ENCODE measurements around the gene UNC119B.

Gene UNC119B

DNA sequence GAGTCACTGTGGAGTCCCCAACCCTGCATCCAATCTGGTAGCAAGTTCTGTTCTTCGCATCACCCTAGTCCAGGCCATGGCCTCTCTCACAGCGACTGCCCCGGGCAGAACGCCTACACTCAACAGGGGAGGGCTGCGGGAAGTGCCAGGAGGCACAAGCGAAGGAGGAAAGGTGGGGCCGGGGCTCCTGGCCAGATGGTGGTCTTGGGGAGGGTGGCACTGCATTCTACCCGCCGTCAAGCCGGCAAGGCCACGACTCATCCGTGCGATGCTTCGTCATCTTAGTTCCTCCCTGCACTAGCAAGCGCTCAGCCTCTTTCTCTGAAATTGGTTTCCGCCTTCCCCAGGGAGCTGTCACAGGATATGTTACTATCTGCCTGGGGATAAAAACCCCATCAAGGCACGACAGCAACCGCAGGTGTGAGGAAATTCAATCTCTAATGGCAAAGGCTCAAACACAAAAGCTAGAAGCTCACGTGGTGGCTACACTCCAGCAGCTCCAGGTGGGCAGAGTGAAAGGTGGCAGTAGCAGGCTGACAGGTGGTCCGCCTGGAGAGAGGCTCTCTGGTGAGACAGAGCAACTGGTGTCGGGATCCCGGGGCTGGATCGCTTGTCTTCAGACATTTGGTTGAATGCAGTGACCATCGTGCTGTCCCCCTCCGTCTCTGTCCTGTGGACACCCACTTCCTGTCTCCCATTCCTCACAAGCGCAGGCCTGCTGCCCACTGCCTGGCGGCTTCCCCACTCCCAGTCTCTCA, 49.5 kb downstream of the UNC119B start:
- TF ChIP-seq, protein P1, sequence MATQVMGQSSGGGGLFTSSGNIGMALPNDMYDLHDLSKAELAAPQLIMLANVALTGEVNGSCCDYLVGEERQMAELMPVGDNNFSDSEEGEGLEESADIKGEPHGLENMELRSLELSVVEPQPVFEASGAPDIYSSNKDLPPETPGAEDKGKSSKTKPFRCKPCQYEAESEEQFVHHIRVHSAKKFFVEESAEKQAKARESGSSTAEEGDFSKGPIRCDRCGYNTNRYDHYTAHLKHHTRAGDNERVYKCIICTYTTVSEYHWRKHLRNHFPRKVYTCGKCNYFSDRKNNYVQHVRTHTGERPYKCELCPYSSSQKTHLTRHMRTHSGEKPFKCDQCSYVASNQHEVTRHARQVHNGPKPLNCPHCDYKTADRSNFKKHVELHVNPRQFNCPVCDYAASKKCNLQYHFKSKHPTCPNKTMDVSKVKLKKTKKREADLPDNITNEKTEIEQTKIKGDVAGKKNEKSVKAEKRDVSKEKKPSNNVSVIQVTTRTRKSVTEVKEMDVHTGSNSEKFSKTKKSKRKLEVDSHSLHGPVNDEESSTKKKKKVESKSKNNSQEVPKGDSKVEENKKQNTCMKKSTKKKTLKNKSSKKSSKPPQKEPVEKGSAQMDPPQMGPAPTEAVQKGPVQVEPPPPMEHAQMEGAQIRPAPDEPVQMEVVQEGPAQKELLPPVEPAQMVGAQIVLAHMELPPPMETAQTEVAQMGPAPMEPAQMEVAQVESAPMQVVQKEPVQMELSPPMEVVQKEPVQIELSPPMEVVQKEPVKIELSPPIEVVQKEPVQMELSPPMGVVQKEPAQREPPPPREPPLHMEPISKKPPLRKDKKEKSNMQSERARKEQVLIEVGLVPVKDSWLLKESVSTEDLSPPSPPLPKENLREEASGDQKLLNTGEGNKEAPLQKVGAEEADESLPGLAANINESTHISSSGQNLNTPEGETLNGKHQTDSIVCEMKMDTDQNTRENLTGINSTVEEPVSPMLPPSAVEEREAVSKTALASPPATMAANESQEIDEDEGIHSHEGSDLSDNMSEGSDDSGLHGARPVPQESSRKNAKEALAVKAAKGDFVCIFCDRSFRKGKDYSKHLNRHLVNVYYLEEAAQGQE (IDR thresholded peaks at IDR 0.05; ENCODE audit: insufficient replicate concordance, low read depth): no peak
- TF ChIP-seq GABPA (IDR thresholded peaks at IDR 0.05; ENCODE audit: low read depth): no peak
- TF ChIP-seq, protein P2, sequence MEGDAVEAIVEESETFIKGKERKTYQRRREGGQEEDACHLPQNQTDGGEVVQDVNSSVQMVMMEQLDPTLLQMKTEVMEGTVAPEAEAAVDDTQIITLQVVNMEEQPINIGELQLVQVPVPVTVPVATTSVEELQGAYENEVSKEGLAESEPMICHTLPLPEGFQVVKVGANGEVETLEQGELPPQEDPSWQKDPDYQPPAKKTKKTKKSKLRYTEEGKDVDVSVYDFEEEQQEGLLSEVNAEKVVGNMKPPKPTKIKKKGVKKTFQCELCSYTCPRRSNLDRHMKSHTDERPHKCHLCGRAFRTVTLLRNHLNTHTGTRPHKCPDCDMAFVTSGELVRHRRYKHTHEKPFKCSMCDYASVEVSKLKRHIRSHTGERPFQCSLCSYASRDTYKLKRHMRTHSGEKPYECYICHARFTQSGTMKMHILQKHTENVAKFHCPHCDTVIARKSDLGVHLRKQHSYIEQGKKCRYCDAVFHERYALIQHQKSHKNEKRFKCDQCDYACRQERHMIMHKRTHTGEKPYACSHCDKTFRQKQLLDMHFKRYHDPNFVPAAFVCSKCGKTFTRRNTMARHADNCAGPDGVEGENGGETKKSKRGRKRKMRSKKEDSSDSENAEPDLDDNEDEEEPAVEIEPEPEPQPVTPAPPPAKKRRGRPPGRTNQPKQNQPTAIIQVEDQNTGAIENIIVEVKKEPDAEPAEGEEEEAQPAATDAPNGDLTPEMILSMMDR (IDR thresholded peaks at IDR 0.05; ENCODE audit: insufficient read depth, low read length): no peak
- TF ChIP-seq SPI1 (IDR thresholded peaks at IDR 0.05; ENCODE audit: borderline replicate concordance, low read depth): no peak
- TF ChIP-seq POLR2AphosphoS5 (IDR thresholded peaks at IDR 0.05; ENCODE audit: low read depth): no peak
- no peak overlapping the region for H3K4me3 ChIP-seq (replicated peaks; ENCODE audit: insufficient read depth, low read length)
- no peaks in the 10 kb centered on the region for H3K27me3 ChIP-seq (ENCODE audit: insufficient read depth, poor library complexity, severe bottlenecking)
- DNase-seq (ENCODE audit: low read depth in 1 of 2, low spot score in 1 of 2): no peak
- H3K27ac ChIP-seq (replicated peaks): no peak overlapping the region

DNA sequence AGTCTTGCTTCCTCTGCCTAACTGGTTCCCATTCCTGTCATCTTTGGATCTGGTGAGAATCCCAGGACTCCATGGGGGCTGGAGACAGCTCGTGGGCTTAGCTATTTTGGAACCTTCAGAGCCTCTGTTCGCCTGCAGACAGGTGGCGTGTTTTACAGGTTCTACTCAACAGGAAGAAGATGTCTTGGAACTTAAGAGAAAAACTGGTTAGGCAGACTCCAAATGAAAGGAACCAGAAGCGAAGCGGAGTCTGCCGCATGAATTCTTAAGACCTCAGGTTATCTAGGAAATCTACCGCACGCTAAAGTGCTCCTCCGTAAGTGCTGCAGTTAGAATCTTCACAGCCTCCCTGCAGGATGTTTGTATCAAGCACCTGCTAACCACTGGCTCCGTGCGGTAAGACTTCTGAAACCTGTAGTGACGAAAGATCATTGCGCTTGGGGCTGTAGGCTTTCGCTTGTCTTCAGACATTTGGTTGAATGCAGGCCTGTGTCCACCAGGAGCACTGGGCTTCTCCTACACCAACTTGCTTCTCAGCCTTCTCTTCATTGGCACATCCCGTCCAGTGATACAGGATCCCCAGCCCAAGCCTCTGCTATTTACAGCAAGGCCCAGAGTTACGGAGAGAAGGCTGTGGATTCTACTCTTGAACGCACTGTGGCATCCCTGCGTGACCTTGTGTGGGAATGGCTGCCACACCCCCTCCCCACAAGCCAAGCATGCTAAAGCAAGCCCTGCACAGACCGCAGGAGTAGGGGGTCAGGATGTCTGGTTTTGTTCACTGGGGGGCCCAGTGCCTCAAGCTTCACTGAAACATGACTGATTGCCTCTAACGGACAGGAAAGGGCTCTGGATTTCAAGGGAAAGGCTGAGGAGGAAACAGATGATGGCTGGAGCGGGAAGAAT, 50.3 kb downstream of the UNC119B start:
- Histone ChIP-seq H3K27ac (replicated peaks) (no peak overlapping the region), H3K27me3 (ENCODE audit: insufficient read depth, poor library complexity, severe bottlenecking) (no peaks in the 10 kb centered on the region), H3K4me3 (replicated peaks; ENCODE audit: insufficient read depth, low read length) (no peak overlapping the region)
- no peak for DNase-seq (ENCODE audit: low read depth in 1 of 2, low spot score in 1 of 2)
- TF ChIP-seq, protein P2 (IDR thresholded peaks at IDR 0.05; ENCODE audit: insufficient read depth, low read length): no peak
- TF ChIP-seq POLR2AphosphoS5 (IDR thresholded peaks at IDR 0.05; ENCODE audit: low read depth) (no peak), GABPA (IDR thresholded peaks at IDR 0.05; ENCODE audit: low read depth) (no peak), SPI1 (IDR thresholded peaks at IDR 0.05; ENCODE audit: borderline replicate concordance, low read depth) (no peak)
- TF ChIP-seq, protein P1 (IDR thresholded peaks at IDR 0.05; ENCODE audit: insufficient replicate concordance, low read depth): no peak

DNA sequence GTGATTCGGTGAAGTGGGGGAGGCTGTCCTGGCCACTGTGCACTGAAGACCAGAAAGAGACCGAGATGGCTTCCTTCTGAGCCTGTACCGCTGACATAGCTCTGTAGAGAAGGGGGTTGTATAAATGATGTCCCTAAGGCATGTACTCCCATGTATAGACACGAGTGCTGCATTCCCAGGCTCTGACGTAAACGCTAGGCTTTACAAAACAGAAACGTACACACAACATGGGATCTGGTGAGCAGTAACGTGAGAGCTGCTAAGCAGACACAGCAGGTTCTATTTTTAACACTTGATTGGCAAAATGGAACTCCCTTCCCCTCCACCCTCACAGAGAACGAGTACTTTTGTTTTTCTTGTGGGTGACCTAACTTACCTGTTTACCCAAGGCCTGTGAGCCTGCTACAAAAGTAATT, 51.3 kb downstream of the UNC119B start:
- no peak overlapping the region for H3K27ac ChIP-seq (replicated peaks)
- no peaks in the 10 kb centered on the region for H3K27me3 ChIP-seq (ENCODE audit: insufficient read depth, poor library complexity, severe bottlenecking)
- H3K4me3 ChIP-seq (replicated peaks; ENCODE audit: insufficient read depth, low read length): no peak overlapping the region
- DNase-seq (ENCODE audit: low read depth in 1 of 2, low spot score in 1 of 2): no peak
- TF ChIP-seq, protein P2 (IDR thresholded peaks at IDR 0.05; ENCODE audit: insufficient read depth, low read length): no peak
- TF ChIP-seq SPI1 (IDR thresholded peaks at IDR 0.05; ENCODE audit: borderline replicate concordance, low read depth) (no peak), POLR2AphosphoS5 (IDR thresholded peaks at IDR 0.05; ENCODE audit: low read depth) (no peak), GABPA (IDR thresholded peaks at IDR 0.05; ENCODE audit: low read depth) (no peak)
- TF ChIP-seq, protein P1 (IDR thresholded peaks at IDR 0.05; ENCODE audit: insufficient replicate concordance, low read depth): no peak
